MG63 (cell line): ENCODE data around the gene PDSS2. TPM values are rescaled to one million over a fixed set of nuclear protein-coding genes. Genes with fewer than 3 reads are reported as not detected.
"Not testable (repeated sequence)": the region's sequence is repeated elsewhere in the genome, so short reads cannot be mapped to it uniquely, and the experiment has no call there.

ENCODE experiments used
- DNase-seq: peaks from one replicate; pipeline ENCODE4 v3.0.0-alpha.2; 2020
- H3K27me3 ChIP-seq: fragments of 250-450 bp; sonication (Bioruptor Pico); 2 replicates; pipeline ENCODE4 v1.5.1; 2020; ENCODE audit warnings: mild to moderate bottlenecking, moderate library complexity
- H3K36me3 ChIP-seq: fragments of 250-450 bp; sonication (Bioruptor Pico); 2 replicates; pipeline ENCODE4 v1.5.1; 2020; ENCODE audit warnings: mild to moderate bottlenecking, moderate library complexity
- H3K4me3 ChIP-seq: fragments of 250-450 bp; sonication (Bioruptor Pico); 2 replicates; pipeline ENCODE4 v1.5.1; 2020; ENCODE audit warnings: mild to moderate bottlenecking, moderate library complexity
- H3K9me3 ChIP-seq: fragments of 250-450 bp; sonication (Bioruptor Pico); 2 replicates; pipeline ENCODE4 v1.5.1; 2020; ENCODE audit warnings: mild to moderate bottlenecking, moderate library complexity
- total RNA-seq: library from RNA; depleted of rRNA; stranded (reverse); fragments of >200 nt; shearing (Covaris generic); gene quantifications from 2 replicates; pipeline ENCODE4 v1.2.3, GENCODE V29; 2014; ENCODE audit warnings: low replicate concordance

The PDSS2 gene
- total RNA-seq, 1 experiment from 2014 or later = 13.9 TPM

DNA sequence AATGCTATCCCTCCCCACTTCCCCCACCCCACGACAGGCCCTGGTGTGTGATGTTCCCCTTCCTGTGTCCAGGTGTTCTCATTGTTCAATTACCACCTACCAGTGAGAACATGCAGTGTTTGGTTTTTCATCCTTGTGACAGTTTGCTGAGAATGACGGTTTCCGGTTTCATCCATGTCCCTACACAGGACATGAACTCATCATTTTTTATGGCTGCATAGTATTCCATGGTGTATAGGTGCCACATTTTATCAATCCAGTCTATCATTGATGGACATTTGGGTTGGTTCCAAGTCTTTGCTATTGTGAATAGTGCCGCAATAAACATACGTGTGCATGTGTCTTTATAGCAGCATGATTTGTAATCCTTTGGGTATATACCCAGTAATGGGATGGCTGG is 295.1 kb downstream of the PDSS2 start:
- H3K27me3 ChIP-seq, H3K36me3 ChIP-seq, H3K9me3 ChIP-seq, H3K4me3 ChIP-seq, DNase-seq: not testable (repeated sequence)

DNA sequence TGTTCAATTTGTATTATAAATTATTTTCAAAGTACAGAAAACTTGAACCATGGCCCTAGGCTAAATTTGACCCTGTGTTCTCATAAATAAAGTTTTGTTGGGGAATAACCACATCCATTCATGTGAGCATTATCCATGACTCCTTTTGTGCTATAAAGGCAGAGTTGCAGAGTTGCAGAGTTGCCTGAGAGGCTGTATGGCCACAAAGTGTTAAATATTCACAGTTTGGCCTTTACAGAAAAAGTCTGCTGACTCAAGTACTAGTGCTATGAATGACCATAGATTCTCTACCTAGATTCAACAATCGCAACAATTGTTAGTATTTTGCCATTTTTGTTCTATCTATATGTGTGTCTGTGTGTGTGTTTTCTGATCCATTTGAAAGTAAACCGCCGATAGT is 297.8 kb downstream of the PDSS2 start:
- no peaks in the 10 kb centered on the region for H3K27me3 ChIP-seq
- DNase-seq = no peak
- no peaks in the 10 kb centered on the region for H3K9me3 ChIP-seq
- no peak overlapping the region for H3K4me3 ChIP-seq
- H3K36me3 ChIP-seq = no peaks in the 10 kb centered on the region

DNA sequence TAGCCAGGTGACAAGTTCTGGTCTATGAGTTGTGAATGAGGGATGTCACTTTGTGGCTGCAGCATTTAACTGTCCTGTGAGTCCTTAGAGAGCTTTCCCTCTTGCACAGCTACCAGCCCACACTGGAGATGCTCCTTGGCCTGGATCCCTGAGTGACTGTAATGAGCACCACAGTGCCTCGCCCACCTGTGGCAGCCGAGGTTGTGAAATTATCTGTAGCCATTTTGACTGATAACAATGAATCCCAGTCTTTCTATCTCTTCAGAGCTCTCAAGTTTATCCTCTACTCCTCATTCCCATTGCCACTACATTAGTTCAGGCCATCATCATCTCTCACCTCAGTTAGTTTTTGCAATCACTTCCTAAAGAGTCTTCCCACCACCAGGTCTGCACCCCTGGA is 302.7 kb downstream of the PDSS2 start:
- DNase-seq = no peak
- Histone ChIP-seq H3K36me3 (no peaks in the 10 kb centered on the region), H3K4me3 (no peak overlapping the region), H3K27me3 (no peaks in the 10 kb centered on the region), H3K9me3 (no peaks in the 10 kb centered on the region)

DNA sequence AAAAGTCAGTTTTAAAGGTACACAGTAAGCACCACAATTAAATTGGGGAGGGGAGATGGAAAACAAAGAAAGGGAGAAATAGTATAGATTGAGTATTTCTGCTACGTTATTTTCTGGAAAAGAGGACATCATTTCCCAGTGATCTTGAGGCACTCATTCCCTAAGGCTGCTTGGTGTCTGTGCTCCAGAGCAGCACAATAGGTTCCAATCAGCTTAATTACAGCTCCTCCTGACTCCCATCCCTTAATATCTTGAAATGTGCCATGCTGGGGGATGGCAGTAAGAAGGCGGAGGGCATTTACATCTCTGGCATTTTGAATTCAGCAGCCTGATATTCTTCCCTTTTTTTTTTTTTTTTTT is 304.6 kb downstream of the PDSS2 start:
- H3K36me3 ChIP-seq = no peaks in the 10 kb centered on the region
- no peaks in the 10 kb centered on the region for H3K9me3 ChIP-seq
- no peak overlapping the region for H3K4me3 ChIP-seq
- H3K27me3 ChIP-seq = no peaks in the 10 kb centered on the region
- DNase-seq = no peak

DNA sequence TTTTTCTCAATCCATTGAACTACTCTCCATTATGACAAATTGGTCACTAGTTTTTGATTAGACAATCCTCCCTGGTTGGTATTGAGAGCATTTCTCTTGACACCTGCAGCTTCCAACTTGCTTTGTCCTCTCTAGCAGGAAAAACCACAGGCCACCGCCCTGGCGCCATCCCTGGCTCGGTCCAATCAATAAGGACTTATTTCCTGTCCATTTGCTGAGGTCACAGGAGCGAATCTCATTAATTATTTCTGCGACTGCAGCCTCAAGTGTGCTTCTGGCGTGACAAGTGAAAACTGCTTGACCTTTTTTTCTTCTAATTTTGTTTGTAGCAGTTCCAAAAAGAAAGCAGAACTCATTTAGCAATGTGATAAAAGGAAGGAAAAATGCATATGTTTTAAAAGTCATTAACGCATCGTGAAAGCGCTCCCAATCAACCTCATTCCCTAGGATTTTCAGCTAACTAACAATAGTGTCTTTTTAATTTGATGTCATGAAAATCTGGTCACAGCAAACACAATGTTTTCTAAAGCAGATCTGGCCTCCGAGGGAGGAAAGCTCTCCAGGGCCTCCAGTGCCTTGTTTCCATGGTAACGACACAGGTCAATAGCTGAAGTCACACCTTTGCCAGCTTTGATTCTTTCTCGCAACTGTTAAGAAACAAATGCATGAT is 305.1 kb downstream of the PDSS2 start:
- Histone ChIP-seq H3K27me3 (no peaks in the 10 kb centered on the region), H3K36me3 (no peaks in the 10 kb centered on the region), H3K4me3 (no peak overlapping the region), H3K9me3 (no peaks in the 10 kb centered on the region)
- DNase-seq = no peak

DNA sequence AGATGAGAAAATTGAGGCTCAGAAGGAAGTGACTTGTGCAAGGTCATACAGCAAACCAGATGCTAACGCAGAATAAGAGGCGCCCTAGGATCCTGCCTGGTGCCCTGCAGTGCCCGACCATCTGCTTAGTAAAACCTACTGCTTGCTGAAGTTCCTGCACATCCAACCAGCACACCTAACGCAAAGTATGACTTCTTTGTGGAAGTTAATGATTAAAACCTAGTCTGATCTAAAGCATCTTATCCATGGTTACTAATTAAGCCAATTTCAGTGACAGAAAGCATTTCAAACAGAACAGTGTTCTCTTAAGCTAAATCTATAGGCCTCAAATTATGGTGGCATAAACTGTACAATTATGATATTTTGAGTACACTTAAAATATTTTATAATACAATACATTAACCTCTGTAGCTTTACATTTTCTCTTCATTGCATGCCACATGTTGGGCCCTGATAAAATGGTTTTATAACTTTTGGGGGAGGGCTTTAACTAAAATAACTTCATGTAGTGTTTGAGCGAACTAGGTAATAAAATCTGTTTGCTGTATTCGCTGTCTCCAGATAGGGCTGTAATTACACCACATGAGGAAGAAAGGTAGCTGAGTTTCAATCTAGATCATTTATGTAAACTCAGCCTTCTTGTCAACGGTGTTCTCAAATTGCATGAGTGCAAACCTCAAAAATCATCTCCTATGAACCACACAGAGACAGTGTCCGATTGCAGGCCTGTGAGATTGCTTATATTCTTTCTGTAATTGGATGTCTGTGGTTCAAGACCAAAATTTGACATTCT is 306.5 kb downstream of the PDSS2 start:
- H3K36me3 ChIP-seq = no peaks in the 10 kb centered on the region
- no peak overlapping the region for H3K4me3 ChIP-seq
- no peaks in the 10 kb centered on the region for H3K27me3 ChIP-seq
- DNase-seq = no peak
- H3K9me3 ChIP-seq = no peaks in the 10 kb centered on the region

DNA sequence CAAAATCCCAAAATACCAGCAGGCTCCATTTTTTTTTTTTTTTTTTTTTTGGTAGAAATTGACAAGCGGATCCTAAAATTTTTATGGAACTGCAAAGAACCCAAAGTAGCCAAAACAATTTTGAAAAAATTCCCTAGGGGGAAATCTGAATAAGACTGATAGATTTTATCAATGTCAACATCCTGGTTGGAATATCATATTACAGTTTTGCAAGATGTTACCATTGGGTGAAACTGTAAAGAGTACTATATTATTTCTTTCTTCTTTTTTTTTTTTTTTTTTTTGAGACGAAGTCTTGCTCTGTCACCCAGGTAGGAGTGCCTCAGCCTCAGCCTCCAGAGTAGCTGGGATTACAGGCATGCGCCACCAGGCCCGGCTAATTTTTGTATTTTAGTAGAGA is 314.7 kb downstream of the PDSS2 start:
- H3K4me3 ChIP-seq = no peak overlapping the region
- no peaks in the 10 kb centered on the region for H3K27me3 ChIP-seq
- no peaks in the 10 kb centered on the region for H3K36me3 ChIP-seq
- H3K9me3 ChIP-seq = no peaks in the 10 kb centered on the region
- DNase-seq = no peak

DNA sequence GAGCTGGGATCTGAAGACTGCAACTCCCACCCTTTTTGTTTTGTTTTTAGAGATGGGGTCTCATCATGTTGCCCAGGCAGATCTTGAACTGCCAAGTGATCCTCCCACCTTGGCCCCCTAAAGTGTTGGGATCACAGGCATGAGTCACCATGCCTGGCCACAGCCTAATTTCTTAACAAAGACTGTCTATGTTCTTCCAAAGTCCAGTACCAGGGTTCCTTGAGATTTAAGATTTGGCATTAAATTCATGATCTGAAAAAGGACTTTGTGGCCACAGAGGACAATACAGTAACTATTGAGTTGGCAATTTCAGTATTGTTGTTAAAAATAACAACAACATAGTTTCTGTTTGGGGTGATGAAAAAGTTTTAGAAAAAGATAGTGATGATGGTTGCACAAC is 315.4 kb downstream of the PDSS2 start:
- H3K36me3 ChIP-seq = no peaks in the 10 kb centered on the region
- no peaks in the 10 kb centered on the region for H3K27me3 ChIP-seq
- H3K9me3 ChIP-seq = no peaks in the 10 kb centered on the region
- no peak overlapping the region for H3K4me3 ChIP-seq
- no peak for DNase-seq

DNA sequence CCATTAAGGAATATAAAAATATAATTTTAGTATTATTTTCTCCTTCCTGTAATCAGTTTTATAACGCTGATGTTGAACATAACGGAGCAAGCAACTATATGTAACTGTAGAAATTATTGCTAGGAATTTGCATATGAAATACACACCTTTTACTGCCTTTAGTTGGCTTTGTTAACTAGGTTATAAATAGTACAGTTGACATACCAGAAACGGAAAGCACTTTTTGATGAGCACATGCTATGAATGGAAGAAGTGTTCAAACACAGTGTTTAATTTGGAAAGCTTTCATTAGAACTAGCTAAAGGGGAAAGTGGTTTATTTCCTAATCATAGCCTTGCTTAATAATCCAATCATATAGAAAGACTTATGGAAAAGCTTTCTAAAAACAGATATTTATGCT is 318.8 kb downstream of the PDSS2 start:
- Histone ChIP-seq H3K27me3 (no peaks in the 10 kb centered on the region), H3K4me3 (no peak overlapping the region), H3K36me3 (no peaks in the 10 kb centered on the region), H3K9me3 (no peaks in the 10 kb centered on the region)
- no peak for DNase-seq

DNA sequence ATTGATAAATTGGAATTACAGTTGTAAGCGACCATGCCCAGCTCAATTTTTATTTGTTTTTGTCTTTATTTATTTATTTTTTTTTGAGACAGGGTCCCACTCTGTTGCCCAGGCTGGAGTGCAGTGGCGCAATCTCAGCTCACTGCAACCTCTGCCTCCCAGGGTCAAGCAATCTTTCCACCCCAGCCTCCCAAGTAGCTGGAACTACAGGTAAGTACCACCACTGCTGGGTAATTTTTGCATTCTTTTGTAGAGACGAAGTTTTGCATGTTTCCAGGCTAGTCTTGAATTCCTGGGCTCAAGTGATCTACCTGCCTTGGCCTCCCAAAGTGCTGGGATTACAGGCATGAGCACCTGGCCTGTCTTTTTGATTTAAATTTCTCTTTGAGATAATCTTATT is 323.0 kb downstream of the PDSS2 start:
- not testable (repeated sequence) for H3K9me3 ChIP-seq, DNase-seq, H3K4me3 ChIP-seq, H3K27me3 ChIP-seq, H3K36me3 ChIP-seq

DNA sequence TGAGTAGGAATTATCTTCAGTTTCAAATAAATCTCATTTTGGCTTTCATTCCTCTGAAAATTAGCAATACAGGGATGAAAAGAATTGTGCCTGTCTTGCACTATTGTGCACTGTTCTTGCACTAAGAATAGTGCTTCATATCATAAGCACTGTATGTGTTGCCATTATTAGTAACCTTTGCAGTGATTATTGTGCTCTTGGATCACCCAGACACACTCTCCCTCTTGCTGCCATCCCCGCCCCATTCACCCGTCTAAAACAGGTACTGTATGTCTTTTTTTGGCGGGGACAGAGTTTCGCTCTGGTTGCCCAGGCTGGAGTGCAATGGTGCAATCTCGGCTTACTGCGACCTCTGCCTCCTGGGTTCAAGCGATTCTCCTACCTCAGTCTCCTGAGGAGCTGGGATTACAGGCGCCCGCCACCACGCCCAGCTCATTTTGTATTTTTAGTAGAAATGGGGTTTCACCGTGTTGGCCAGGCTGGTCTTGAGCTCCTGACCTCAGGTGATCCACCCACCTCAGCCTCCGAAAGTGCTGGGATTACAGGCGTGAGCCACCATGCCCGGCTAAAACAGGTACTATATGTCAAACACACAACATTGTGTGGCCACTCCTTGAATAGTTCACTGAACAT is 324.2 kb downstream of the PDSS2 start:
- not testable (repeated sequence) for H3K4me3 ChIP-seq, H3K9me3 ChIP-seq, DNase-seq, H3K36me3 ChIP-seq, H3K27me3 ChIP-seq

DNA sequence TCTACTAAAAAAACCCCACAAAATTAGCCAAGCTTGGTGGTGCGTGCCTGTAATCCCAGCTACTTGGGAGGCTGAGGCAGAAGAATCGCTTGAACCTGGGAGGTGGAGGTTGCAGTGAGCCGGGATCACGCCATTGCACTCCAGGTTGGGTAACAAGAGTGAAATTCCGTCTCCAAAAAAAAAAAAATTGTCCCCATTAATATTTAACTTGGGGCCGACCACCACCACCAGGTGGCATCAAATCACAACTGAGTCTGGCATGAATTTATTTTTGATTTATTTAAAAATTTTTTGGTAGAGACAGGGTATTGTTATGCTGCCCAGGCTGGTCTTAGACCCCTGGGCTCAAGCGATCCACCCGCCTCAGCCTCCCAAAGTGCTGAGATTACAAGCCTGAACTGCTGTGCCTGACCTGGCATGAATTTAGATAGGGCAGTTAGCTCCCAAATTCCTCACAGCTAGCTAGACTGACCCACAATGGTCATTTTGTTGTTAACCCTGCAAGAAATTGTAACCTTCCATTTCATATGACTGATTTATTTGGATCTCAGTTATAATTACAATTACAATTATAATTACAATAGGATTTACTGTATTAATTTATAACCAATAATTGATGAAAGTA is 326.9 kb downstream of the PDSS2 start:
- Histone ChIP-seq H3K36me3 (no peaks in the 10 kb centered on the region), H3K9me3 (no peaks in the 10 kb centered on the region), H3K4me3 (no peak overlapping the region), H3K27me3 (no peaks in the 10 kb centered on the region)
- DNase-seq = no peak

DNA sequence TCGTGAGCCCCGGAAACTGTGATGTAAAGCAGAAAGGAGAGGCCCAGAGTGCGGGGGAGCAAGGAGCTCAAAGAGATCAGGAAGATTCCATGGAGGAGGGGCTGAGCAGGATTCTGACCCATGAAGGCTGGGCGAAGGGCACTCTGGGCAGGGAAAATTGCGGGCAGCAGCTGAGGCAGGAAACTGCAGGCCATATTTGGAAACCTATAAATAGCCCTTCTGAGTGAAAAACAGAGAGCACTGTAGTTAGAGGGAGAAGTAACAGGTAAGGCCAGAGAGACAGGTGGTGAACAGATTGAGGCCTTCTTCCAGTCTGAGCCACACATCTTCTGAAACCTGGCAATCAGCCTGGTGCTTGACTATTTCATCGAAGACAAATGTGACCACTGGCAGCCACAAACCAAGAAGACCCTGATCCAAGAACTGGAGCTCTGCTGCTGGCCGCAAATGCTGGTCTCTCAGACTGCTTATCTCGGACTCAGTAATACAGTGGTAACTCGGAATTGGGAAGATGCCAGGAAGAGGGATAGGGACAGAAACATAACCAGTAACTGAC is 329.9 kb downstream of the PDSS2 start:
- H3K36me3 ChIP-seq = no peaks in the 10 kb centered on the region
- DNase-seq = no peak
- no peaks in the 10 kb centered on the region for H3K27me3 ChIP-seq
- no peak overlapping the region for H3K4me3 ChIP-seq
- H3K9me3 ChIP-seq = no peaks in the 10 kb centered on the region

DNA sequence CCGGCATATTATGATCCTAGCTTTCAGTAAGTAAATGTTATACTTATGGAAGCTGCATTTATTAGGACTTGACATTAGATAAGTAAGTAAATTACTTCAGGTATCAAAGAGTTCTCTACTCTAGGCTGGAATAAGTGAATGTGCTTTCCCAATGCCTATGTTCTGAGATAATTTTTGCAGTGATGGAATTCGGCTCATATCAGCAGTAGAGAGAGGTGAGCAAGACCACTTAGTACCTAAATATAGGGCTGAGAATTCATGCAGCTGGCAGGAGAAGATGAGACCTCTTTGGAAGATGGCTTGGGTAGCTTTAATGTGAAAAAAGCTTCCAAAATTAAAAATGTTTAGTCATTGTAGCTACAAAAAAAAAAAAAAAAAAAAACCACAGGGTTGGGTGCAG is 330.8 kb downstream of the PDSS2 start:
- Histone ChIP-seq H3K36me3 (no peaks in the 10 kb centered on the region), H3K9me3 (no peaks in the 10 kb centered on the region), H3K4me3 (no peak overlapping the region), H3K27me3 (no peaks in the 10 kb centered on the region)
- no peak for DNase-seq

DNA sequence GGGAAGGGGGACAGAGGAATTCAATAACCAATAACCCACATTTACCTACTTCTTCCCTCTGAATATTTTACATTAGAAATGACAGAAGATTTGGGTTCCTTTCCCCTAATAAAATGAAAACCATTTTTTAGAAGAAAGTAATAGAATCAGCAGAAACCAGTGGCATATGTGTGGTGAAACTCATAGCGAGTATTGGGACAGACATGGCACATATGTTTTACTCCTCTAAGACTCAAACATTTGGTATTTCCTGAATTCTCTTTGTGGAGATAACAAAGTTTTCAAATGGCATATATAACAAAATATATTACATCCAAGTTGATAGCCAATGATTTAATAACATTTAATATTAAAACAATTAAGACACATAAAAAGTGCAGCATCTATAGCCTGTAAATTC is 331.2 kb downstream of the PDSS2 start:
- no peak for DNase-seq
- Histone ChIP-seq H3K9me3 (no peaks in the 10 kb centered on the region), H3K27me3 (no peaks in the 10 kb centered on the region), H3K36me3 (no peaks in the 10 kb centered on the region), H3K4me3 (no peak overlapping the region)

DNA sequence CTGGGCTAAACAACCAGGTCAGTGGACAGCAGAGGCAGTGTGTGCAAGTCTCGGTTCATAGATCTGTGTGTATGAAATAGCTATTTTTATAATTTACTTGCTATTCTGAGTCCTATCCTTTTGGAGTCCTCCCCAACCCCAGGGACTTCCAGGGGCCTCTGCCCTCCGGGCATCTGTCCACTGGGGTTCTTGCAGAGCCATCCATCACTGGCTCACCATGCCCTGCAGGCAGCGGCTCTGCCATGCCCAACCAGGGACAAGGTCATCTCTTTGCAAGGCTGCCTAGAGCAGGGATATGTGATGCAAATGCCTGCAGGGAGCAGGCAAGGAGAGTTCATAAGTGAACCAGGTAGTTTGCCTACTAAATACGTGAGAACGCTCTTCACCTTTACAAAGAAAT is 333.6 kb downstream of the PDSS2 start:
- Histone ChIP-seq H3K27me3 (no peaks in the 10 kb centered on the region), H3K9me3 (no peaks in the 10 kb centered on the region), H3K36me3 (no peaks in the 10 kb centered on the region), H3K4me3 (no peak overlapping the region)
- DNase-seq = no peak

DNA sequence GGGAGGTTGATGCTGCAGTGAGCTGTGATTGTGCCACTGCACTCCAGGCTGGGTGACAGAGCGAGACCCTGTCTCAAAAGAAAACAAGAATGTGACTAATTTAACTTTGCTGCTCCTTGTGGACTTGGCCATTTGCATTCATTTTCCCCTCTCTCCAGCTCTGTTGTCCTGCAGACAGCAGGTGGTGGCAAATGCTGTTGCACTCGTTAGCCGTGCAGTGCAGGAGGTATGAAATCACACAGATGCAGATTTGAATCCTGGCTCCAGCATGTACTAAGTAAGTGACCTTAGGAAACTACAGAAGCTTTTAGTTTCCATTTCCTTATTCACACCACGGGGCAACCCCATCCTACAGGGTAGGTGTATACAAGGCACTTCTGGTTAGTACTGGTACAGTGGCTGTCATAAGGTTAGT is 334.4 kb downstream of the PDSS2 start:
- no peaks in the 10 kb centered on the region for H3K9me3 ChIP-seq
- no peaks in the 10 kb centered on the region for H3K27me3 ChIP-seq
- DNase-seq = no peak
- H3K36me3 ChIP-seq = no peaks in the 10 kb centered on the region
- no peak overlapping the region for H3K4me3 ChIP-seq
